GM12892 (cell line): ENCODE measurements around the gene AOX1.

ENCODE experiments used
- POLR2A ChIP-seq: IDR thresholded peaks from 2 replicates; pipeline ENCODE4 v1.6.1; 2011; ENCODE audit warnings: low read depth, low read length, control low read depth
- POLR2AphosphoS5 ChIP-seq: IDR thresholded peaks from 2 replicates; pipeline ENCODE4 v1.6.1; 2011; ENCODE audit warnings: low read depth, low read length, control low read depth
- TAF1 ChIP-seq: IDR thresholded peaks from 2 replicates; pipeline ENCODE4 v1.6.1; 2011; ENCODE audit warnings: low read depth, mild to moderate bottlenecking, control low read depth, low read length, borderline replicate concordance

- TF ChIP-seq POLR2AphosphoS5 (no peak), POLR2A (no peak), TAF1 (no peak)
These were observed 30.4 kb downstream of the AOX1 start for GRCh38 chr2:200616193-200616592.
